H1 (cell line): Measurements from ENCODE around the gene CDC14B. TPM values are rescaled to one million over a fixed set of nuclear protein-coding genes. Genes with fewer than 3 reads are reported as not detected.
A peak's percentile ranks its signal among the peaks of the same experiment; 100 is the strongest.

Experiments
- CTCF ChIA-PET: fragments of 300-600 bp; sonication (Branson Sonifier 250); formaldehyde crosslinking; loops from one replicate; lab custom pipeline; 2021; ENCODE audit not compliant: partially characterized antibody; lab: Charles Lee
- POLR2A ChIA-PET: fragments of 300-600 bp; sonication (Branson Sonifier 250); formaldehyde crosslinking; loops from one replicate; lab custom pipeline; 2021; ENCODE audit warnings: inconsistent platforms; ENCODE audit not compliant: partially characterized antibody; lab: Charles Lee
- DNase-seq, 2 experiments: peaks; one replicate each; pipeline versions ENCODE4 v3.0.0 to v3.0.0-alpha.2; 2010 to 2022; ENCODE audit warnings: low spot score in 2 of 2, low read depth in 1 of 2, mixed read lengths in 1 of 2
- FAIRE-seq: peaks from 2 replicates; lab custom pipeline; 2011; peaks lifted over from hg19 to GRCh38; lab: Jason Lieb, UNC
- H2AFZ ChIP-seq: 2 replicates; pipeline ENCODE4 v1.8.1; 2012; ENCODE audit warnings: low read length, inconsistent platforms
- H2AK5ac ChIP-seq: 2 replicates; pipeline ENCODE4 v1.6.1; 2013; ENCODE audit warnings: low read depth, low read length
- H2BK120ac ChIP-seq: replicated peaks from 2 replicates; pipeline ENCODE3; 2013; ENCODE audit warnings: low read depth, low read length, inconsistent platforms
- H2BK12ac ChIP-seq: 2 replicates; pipeline ENCODE4 v1.6.1; 2013; ENCODE audit warnings: low read depth, low read length
- H2BK15ac ChIP-seq: 2 replicates; pipeline ENCODE4 v1.6.1; 2013; ENCODE audit warnings: low read length
- H2BK20ac ChIP-seq: 2 replicates; pipeline ENCODE4 v1.6.1; 2013; ENCODE audit warnings: low read length
- H2BK5ac ChIP-seq: 2 replicates; pipeline ENCODE4 v1.6.1; 2013; ENCODE audit warnings: low read depth, low read length
- H3K14ac ChIP-seq: 2 replicates; pipeline ENCODE4 v1.6.1; 2013; ENCODE audit warnings: inconsistent platforms; ENCODE audit not compliant: insufficient read length
- H3K18ac ChIP-seq: 2 replicates; pipeline ENCODE4 v1.6.1; 2013; ENCODE audit warnings: low read length; ENCODE audit errors: extremely low read depth
- H3K23ac ChIP-seq: 2 replicates; pipeline ENCODE4 v1.6.1; 2013; ENCODE audit warnings: inconsistent platforms; ENCODE audit not compliant: insufficient read length
- H3K23me2 ChIP-seq: 2 replicates; pipeline ENCODE4 v1.6.1; 2013; ENCODE audit warnings: low read depth, low read length
- H3K27ac ChIP-seq: 2 replicates; pipeline ENCODE4 v1.6.1; 2011; ENCODE audit warnings: low read depth, low read length, inconsistent platforms
- H3K27me3 ChIP-seq, 4 experiments: replicated peaks in 1 of 4; 1 replicate in 1 of 4; 2 replicates in 3 of 4; pipeline versions ENCODE4 v1.6.1 to v1.8.1; 2011 to 2013; ENCODE audit warnings: low read length in 3 of 4, mild to moderate bottlenecking in 3 of 4, inconsistent platforms in 2 of 4, mixed read lengths in 2 of 4, moderate library complexity in 1 of 4; ENCODE audit not compliant: control insufficient read depth in 3 of 4, insufficient read depth in 3 of 4; ENCODE audit errors: extremely low read depth in 1 of 4
- H3K36me3 ChIP-seq, 4 experiments: 2 replicates each; pipeline versions ENCODE4 v1.6.1 to v1.8.1; 2011 to 2013; ENCODE audit warnings: mild to moderate bottlenecking in 4 of 4, low read length in 3 of 4, moderate library complexity in 2 of 4, control low read depth in 1 of 4, inconsistent platforms in 1 of 4; ENCODE audit not compliant: insufficient read depth in 4 of 4, control insufficient read depth in 2 of 4
- H3K4ac ChIP-seq: replicated peaks from 2 replicates; pipeline ENCODE3; 2013; ENCODE audit warnings: low read length, low read depth, mixed read lengths, inconsistent platforms; ENCODE audit not compliant: insufficient read length
- H3K4me1 ChIP-seq, 4 experiments: replicated peaks in 1 of 4; 1 replicate in 1 of 4; 2 replicates in 3 of 4; pipeline versions ENCODE4 v1.6.1 to v1.8.1; 2011 to 2013; ENCODE audit warnings: low read length in 3 of 4, inconsistent platforms in 2 of 4, mixed read lengths in 1 of 4; ENCODE audit not compliant: insufficient read depth in 4 of 4, control insufficient read depth in 3 of 4
- H3K4me2 ChIP-seq, 2 experiments: 2 replicates each; pipeline versions ENCODE4 v1.6.1 to v1.8.1; 2011 to 2013; ENCODE audit warnings: low read depth in 2 of 2, low read length in 2 of 2, control low read depth in 1 of 2, inconsistent platforms in 1 of 2, mild to moderate bottlenecking in 1 of 2; ENCODE audit not compliant: insufficient read depth in 1 of 2
- H3K4me3 ChIP-seq, 4 experiments: fragments of 200-600, 300-600 bp in 1 of 4; sonication (generic), shearing (Covaris generic), sonication (Bioruptor Twin) in 1 of 4; 2 replicates each; pipeline versions ENCODE4 v1.5.1 to v1.8.1; 2011 to 2016; ENCODE audit warnings: low read length in 4 of 4, low read depth in 3 of 4, control low read depth in 2 of 4, inconsistent platforms in 2 of 4, mild to moderate bottlenecking in 2 of 4, mixed read lengths in 1 of 4, moderate library complexity in 1 of 4; ENCODE audit not compliant: insufficient read depth in 2 of 4; ENCODE audit errors: extremely low read depth in 1 of 4
- H3K56ac ChIP-seq: replicated peaks from 2 replicates; pipeline ENCODE3; 2013; ENCODE audit warnings: low read depth, mild to moderate bottlenecking, mixed read lengths, low read length, inconsistent platforms; ENCODE audit not compliant: insufficient read length
- H3K79me1 ChIP-seq: 2 replicates; pipeline ENCODE4 v1.6.1; 2013; ENCODE audit warnings: low read depth, low read length, control low read depth
- H3K79me2 ChIP-seq, 2 experiments: 2 replicates each; pipeline versions ENCODE4 v1.6.1 to v1.8.1; 2012 to 2013; ENCODE audit warnings: low read length in 2 of 2, mild to moderate bottlenecking in 2 of 2, inconsistent platforms in 1 of 2; ENCODE audit not compliant: insufficient read depth in 2 of 2, control insufficient read depth in 1 of 2
- H3K9ac ChIP-seq, 4 experiments: replicated peaks in 1 of 4; 1 replicate in 1 of 4; 2 replicates in 3 of 4; pipeline versions ENCODE4 v1.6.1 to v1.8.1; 2011 to 2013; ENCODE audit warnings: low read depth in 3 of 4, low read length in 3 of 4, control low read depth in 2 of 4, mild to moderate bottlenecking in 2 of 4, moderate library complexity in 2 of 4, inconsistent platforms in 1 of 4; ENCODE audit errors: extremely low read depth in 1 of 4
- H3K9me3 ChIP-seq, 2 experiments: 2 replicates each; pipeline versions ENCODE4 v1.6.1 to v1.8.1; 2012 to 2013; ENCODE audit warnings: mild to moderate bottlenecking in 2 of 2, moderate library complexity in 2 of 2, control low read depth in 1 of 2, inconsistent platforms in 1 of 2, low read depth in 1 of 2, low read length in 1 of 2, mixed read lengths in 1 of 2; ENCODE audit not compliant: insufficient read depth in 2 of 2
- H4K20me1 ChIP-seq, 2 experiments: replicated peaks in 1 of 2; 2 replicates each; pipeline versions ENCODE3 to v1.8.1; 2011 to 2013; ENCODE audit warnings: inconsistent platforms in 2 of 2, low read length in 2 of 2, mild to moderate bottlenecking in 1 of 2; ENCODE audit not compliant: insufficient read depth in 2 of 2, control insufficient read depth in 1 of 2
- H4K5ac ChIP-seq: 2 replicates; pipeline ENCODE4 v1.6.1; 2013; ENCODE audit warnings: low read length, low read depth, mixed read lengths, inconsistent platforms; ENCODE audit not compliant: insufficient read length
- H4K8ac ChIP-seq: 2 replicates; pipeline ENCODE4 v1.8.0; 2013; ENCODE audit warnings: mild to moderate bottlenecking, moderate library complexity, low read length, inconsistent platforms; ENCODE audit not compliant: insufficient read depth; ENCODE audit errors: extremely low read depth
- H4K91ac ChIP-seq: replicated peaks from 2 replicates; pipeline ENCODE3; 2013; ENCODE audit warnings: low read length, mixed read lengths, inconsistent platforms; ENCODE audit not compliant: insufficient read length
- BRCA1 ChIP-seq: IDR thresholded peaks from 2 replicates; pipeline ENCODE4 v1.6.1; 2012; ENCODE audit warnings: low read depth, low read length, improper control_type of control experiment
- CTBP2 ChIP-seq: IDR thresholded peaks from 2 replicates; pipeline ENCODE4 v1.7.0; 2011; ENCODE audit warnings: borderline replicate concordance, mild to moderate bottlenecking, moderate library complexity, mixed read lengths, low read length; ENCODE audit not compliant: insufficient read depth, insufficient read length
- WGBS, 2 experiments: shearing (Covaris generic) in 1 of 2; methylation state at CpG; one replicate each; pipeline versions ENCODE4 v1.1.6 to v1.1.7; 2013 to 2015; ENCODE audit warnings: low lambda C conversion rate in 2 of 2, mixed read lengths in 2 of 2, inconsistent platforms in 1 of 2, low coverage in 1 of 2, missing lambda C conversion rate in 1 of 2; ENCODE audit not compliant: insufficient replicate concordance in 2 of 2, insufficient coverage in 1 of 2, insufficient read length in 1 of 2; ENCODE audit errors: extremely low coverage in 1 of 2, missing lambda C conversion rate in 1 of 2; 5-methylcytosine and 5-hydroxymethylcytosine counted together
- polyA plus RNA-seq, 7 experiments: library from polyadenylated mRNA; depleted of rRNA in 3 of 7; stranded (reverse) in 5 of 7; unstranded in 2 of 7; fragments of >200 nt in 5 of 7; fragments of 200-250 nt in 2 of 7; gene quantifications; 1 replicate in 5 of 7; 2 replicates in 1 of 7; 4 replicates in 1 of 7; pipeline versions ENCODE4 v1.2.1 to v1.2.3, GENCODE V29; 2011 to 2013; ENCODE audit warnings: missing spikeins in 2 of 7, mixed read lengths in 2 of 7
- total RNA-seq: library from RNA; stranded (reverse); fragmentation: NEBNext Ultra II Directional; extraction: Animal tissue kit (Norgen Biotek cat#: 25700); gene quantifications from 2 replicates; pipeline ENCODE4 v1.2.1, GENCODE V29; 2021

The CDC14B gene
- total and polyA plus RNA-seq, 2 of the 8 experiments (the other 6 are each of a cell fraction or from before 2014, with no cell fraction given) = 17.2 to 44.6 TPM

DNA sequence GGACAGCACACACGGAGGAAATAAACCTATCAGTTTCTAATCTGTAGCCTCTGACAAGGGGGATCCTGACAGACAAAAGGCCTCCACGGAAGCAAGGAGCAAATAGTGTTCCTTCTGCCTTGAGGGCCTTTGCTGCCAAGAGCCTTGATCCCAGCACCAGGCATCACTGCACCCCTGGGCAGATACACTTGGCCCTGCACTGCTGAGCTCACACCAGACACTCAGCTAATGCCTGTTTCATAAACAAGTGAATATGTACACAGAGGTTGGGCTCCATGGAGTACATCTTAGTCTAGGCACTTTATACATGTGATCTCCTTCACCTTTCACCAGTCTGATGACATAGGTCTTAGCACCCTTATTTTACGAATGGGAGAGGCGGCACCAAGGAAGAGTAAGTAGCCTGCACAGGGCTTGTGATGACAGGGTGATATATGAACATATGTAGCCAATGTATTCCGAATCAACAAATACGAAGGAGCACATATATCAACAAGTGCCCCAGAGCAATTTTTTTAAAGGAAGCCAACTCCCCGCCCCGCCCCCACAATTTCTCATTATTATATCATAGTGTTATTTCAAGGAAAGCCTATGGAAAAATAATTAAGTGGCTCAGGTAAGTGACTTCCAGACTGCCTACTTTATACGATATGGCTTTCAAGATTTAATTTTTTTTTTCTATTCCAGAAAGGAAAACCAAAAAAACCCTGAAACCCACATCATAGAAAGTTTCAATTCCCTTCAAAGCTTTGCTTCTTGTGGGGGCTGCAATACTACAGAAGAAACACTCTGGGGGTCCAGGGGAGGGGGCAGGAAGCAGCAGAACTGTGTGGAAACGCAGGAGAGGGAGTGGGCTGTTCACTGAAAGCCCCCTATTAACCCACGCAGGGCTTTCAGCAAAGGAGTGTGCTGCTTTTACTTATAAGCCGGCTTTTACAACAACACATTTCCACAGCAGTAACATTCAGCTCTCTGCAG lies 32.0 kb downstream of the CDC14B start:
- POLR2A ChIA-PET = no interaction called here
- no peak for TF ChIP-seq BRCA1
- TF ChIP-seq CTBP2 = no peak

More for the DNA sequence above, 32.0 kb downstream of the CDC14B start:
- CTCF ChIA-PET = interaction anchor here (0.6 to 1.4 kb wide), 4 partner anchors 20 to 171 kb away, joined by 3 to 4 read pairs (median 3); no protein-coding TSS in a partner anchor
- Histone ChIP-seq H3K14ac (no peak overlapping the region), H3K23ac (no peak overlapping the region), H3K27me3 (no peaks in the 10 kb centered on the region), H3K4me1 (peaks cover 0 to 9% (median 4%) of the 10 kb centered on the region in 4 experiments; a peak in 4 of 7 replicates), H3K4ac (no peak overlapping the region), H2BK15ac (no peak overlapping the region), H4K20me1 (no peaks in the 10 kb centered on the region), H3K79me1 (no peaks in the 10 kb centered on the region), H3K9me3 (no peaks in the 10 kb centered on the region), H3K4me3 (no peak overlapping the region), H4K5ac (no peak overlapping the region), H3K4me2 (no peak overlapping the region), H3K79me2 (peaks cover 0 to 69% of the 10 kb centered on the region in 2 experiments; a peak in 2 of 4 replicates), H2AK5ac (no peak overlapping the region), H4K91ac (no peak overlapping the region), H4K8ac (no peak overlapping the region), H3K56ac (no peak overlapping the region), H3K36me3 (no peaks in the 10 kb centered on the region), H3K9ac (no peak overlapping the region), H2BK5ac (0 out of 2 replicates have a peak overlapping the region, but pooled peaks have one; percentile 2), H3K27ac (no peak overlapping the region), H2BK12ac (no peak overlapping the region), H3K23me2 (no peaks in the 10 kb centered on the region), H3K18ac (no peak overlapping the region), H2BK20ac (no peak overlapping the region), H2BK120ac (no peak overlapping the region), H2AFZ (no peak overlapping the region)
- WGBS, 2 experiments = 78% methylated on average over 12 of the region's 12 CpGs; no CpG with 5 or more reads in 1 of the 2 experiments
- DNase-seq (no peak), FAIRE-seq (peak; percentile 28)
